Loucy (cell line): Measurements from ENCODE around the gene ABCF1.

ENCODE experiments used
- EZH2phosphoT487 ChIP-seq: fragments of 200-600 bp; IDR thresholded peaks from 2 replicates; pipeline ENCODE4 v1.6.1; 2018; ENCODE audit warnings: antibody characterized with exemption, mild to moderate bottlenecking, moderate library complexity, borderline replicate concordance
- TF ChIP-seq, protein P1 (sequence below): fragments of 200-600 bp; sonication (generic); conservative IDR thresholded peaks from 2 replicates; pipeline ENCODE4 v1.5.1; 2014; ENCODE audit warnings: mild to moderate bottlenecking, antibody characterized with exemption, low read length

DNA sequence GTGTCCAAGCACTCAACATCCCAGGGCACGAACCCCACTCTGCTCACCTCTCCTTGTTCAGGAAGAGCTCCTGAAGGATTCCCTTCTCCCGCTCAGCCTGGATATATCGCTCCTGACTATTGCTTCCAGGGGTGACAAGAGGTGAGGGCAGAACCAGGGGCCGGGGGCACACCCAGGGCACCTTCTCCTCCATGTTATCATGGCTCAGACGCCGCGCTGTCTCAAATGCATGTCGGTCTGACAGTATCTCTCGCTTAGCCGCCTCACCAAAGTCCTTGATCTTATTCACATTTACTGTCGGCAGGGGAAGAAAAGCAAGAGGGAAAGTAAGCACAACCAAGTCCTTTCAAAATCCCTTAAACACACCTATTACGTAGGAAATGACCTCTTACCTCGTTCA lies 32.7 kb downstream of the ABCF1 start:
- TF ChIP-seq, protein P1, sequence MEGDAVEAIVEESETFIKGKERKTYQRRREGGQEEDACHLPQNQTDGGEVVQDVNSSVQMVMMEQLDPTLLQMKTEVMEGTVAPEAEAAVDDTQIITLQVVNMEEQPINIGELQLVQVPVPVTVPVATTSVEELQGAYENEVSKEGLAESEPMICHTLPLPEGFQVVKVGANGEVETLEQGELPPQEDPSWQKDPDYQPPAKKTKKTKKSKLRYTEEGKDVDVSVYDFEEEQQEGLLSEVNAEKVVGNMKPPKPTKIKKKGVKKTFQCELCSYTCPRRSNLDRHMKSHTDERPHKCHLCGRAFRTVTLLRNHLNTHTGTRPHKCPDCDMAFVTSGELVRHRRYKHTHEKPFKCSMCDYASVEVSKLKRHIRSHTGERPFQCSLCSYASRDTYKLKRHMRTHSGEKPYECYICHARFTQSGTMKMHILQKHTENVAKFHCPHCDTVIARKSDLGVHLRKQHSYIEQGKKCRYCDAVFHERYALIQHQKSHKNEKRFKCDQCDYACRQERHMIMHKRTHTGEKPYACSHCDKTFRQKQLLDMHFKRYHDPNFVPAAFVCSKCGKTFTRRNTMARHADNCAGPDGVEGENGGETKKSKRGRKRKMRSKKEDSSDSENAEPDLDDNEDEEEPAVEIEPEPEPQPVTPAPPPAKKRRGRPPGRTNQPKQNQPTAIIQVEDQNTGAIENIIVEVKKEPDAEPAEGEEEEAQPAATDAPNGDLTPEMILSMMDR, result no peak
- no peak for TF ChIP-seq EZH2phosphoT487
